Tibial nerve (tissue), 3 donors: ENCODE data around the gene SLC1A6.

Source experiments
- POLR2A ChIP-seq, 2 donors: fragments of 450-650 bp; IDR thresholded peaks; one replicate each; pipeline ENCODE4 v1.6.1; 2017; ENCODE audit warnings: antibody characterized with exemption in 2 of 2, mild to moderate bottlenecking in 2 of 2, moderate library complexity in 2 of 2
- TF ChIP-seq, protein P1 (sequence below), 5 experiments: fragments of 200-600 bp in 3 of 5; fragments of 450-650 bp in 2 of 5; sonication (generic) in 3 of 5; IDR thresholded peaks; one replicate each; pipeline ENCODE4 v1.5.1; 2016 to 2019; ENCODE audit warnings: antibody characterized with exemption in 5 of 5, mild to moderate bottlenecking in 3 of 5, moderate library complexity in 2 of 5

DNA sequence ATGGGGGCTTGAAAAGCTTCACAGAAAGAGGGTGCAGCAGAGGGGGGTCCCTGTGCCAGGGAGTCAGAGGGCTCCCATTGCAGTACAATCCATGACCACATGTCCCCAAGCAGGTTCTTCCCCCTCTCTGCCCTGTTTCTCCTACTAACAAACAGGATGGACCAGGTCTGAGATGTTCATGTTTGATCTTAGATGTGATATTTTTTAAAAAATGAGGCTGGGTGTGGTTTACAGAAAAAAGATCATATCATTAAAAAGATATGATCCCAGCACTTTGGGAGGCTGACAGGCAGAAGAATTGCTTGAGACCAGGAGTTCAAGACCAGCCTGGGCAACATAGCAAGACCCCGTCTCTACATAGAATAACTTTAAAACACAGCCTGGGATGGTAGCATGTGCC is 29.2 kb downstream of the SLC1A6 start:
- no peak for TF ChIP-seq POLR2A (IDR thresholded peaks at IDR 0.05)
- TF ChIP-seq, protein P1, sequence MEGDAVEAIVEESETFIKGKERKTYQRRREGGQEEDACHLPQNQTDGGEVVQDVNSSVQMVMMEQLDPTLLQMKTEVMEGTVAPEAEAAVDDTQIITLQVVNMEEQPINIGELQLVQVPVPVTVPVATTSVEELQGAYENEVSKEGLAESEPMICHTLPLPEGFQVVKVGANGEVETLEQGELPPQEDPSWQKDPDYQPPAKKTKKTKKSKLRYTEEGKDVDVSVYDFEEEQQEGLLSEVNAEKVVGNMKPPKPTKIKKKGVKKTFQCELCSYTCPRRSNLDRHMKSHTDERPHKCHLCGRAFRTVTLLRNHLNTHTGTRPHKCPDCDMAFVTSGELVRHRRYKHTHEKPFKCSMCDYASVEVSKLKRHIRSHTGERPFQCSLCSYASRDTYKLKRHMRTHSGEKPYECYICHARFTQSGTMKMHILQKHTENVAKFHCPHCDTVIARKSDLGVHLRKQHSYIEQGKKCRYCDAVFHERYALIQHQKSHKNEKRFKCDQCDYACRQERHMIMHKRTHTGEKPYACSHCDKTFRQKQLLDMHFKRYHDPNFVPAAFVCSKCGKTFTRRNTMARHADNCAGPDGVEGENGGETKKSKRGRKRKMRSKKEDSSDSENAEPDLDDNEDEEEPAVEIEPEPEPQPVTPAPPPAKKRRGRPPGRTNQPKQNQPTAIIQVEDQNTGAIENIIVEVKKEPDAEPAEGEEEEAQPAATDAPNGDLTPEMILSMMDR (IDR thresholded peaks at IDR 0.05): no peak
